ENCODE data around the gene EGFL8.
"Not testable (repeated sequence)": the region's sequence is repeated elsewhere in the genome, so short reads cannot be mapped to it uniquely, and the experiment has no call there.

EGFL8 gene

DNA sequence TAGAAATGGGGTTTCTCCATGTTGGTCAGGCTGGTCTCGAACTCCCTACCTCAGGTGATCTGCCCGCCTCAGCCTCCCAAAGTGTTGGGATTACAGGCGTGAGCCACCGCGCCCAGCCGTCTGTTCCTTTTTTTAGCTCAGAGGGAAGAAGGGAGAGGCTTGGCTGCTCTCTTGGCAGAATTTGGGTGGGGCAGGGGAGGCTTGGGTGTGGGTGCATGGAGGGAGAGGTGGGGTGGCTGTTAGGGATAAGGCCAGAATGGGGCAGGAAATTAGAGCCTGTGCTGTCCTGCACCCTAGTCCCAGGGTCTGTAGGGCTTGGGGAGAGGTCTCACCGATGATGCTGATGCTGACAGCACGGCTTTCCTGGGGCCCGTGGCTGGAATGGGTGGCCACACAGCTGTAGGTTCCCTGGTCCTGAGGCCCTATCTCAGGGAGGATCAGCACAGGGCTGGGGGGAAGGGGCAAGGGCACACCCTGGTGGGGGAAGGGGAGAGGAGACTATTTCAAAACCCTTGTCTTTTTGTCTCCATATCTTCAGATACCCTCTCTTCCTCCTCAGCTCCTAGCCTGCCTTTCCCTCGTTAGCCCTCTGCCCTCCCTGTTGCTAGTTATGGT is 17.6 kb downstream of the EGFL8 start:
- TF ChIP-seq YY1 (IDR thresholded peaks at IDR 0.05; ENCODE audit: insufficient read depth, insufficient read length), result no peak
- no peak for TF ChIP-seq SUZ12 (IDR thresholded peaks at IDR 0.05; ENCODE audit: extremely low read depth, insufficient read depth, insufficient read length)
- TF ChIP-seq ZNF274 (IDR thresholded peaks at IDR 0.05; ENCODE audit: low read depth, low read length), result no peak
- no peaks in the 10 kb centered on the region for H3K27me3 ChIP-seq (ENCODE audit: insufficient read depth, insufficient read length)
- H3K4me1 ChIP-seq (ENCODE audit: insufficient read depth, insufficient read length), result peaks cover 5% of the 10 kb centered on the region

DNA sequence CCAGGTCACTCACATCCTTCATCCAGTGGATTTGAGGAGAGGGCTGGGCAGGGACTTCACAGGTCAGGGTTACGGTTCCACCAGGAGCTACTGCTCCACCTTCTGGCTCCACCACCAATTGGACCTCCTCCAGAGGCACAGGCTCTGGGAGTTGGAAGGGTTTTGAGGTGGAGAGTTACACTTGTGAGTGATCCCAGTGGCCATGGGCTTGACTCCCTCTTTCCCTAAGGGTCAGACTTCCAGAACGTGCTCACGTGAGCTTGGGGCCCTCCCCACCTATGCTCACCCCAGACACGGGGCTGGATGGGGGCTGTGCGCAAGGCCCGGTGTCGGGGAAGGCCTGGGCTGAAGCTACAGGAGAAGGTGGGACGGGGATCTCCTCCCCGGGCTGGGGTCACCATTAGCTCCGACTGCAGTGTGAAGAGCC is 18.2 kb downstream of the EGFL8 start:
- Histone ChIP-seq H3K36me3 (ENCODE audit: insufficient read depth, insufficient read length, low read length) (peaks cover 48% of the 10 kb centered on the region), H3K27me3 (ENCODE audit: insufficient read depth, insufficient read length) (no peaks in the 10 kb centered on the region), H3K4me1 (ENCODE audit: insufficient read depth, insufficient read length) (peaks cover 5% of the 10 kb centered on the region), H3K4me3 (ENCODE audit: insufficient read length, low read depth) (no peak overlapping the region), H3K9ac (ENCODE audit: insufficient read length, low read depth) (no peak overlapping the region), H3K9me3 (ENCODE audit: insufficient read depth, low read length) (no peaks in the 10 kb centered on the region)
- DNase-seq (ENCODE audit: low read depth, low spot score), result no peak
- TF ChIP-seq ZNF274 (IDR thresholded peaks at IDR 0.05; ENCODE audit: low read depth, low read length), result no peak
- TF ChIP-seq YY1 (IDR thresholded peaks at IDR 0.05; ENCODE audit: insufficient read depth, insufficient read length), result no peak
- no peak for TF ChIP-seq SUZ12 (IDR thresholded peaks at IDR 0.05; ENCODE audit: extremely low read depth, insufficient read depth, insufficient read length)

More for the DNA sequence above, 17.6 kb downstream of the EGFL8 start:
- Histone ChIP-seq H3K9me3 (ENCODE audit: insufficient read depth, low read length) (no peaks in the 10 kb centered on the region), H3K36me3 (ENCODE audit: insufficient read depth, insufficient read length, low read length) (peaks cover 43% of the 10 kb centered on the region), H3K9ac (ENCODE audit: insufficient read length, low read depth) (no peak overlapping the region), H3K4me3 (ENCODE audit: insufficient read length, low read depth) (no peak overlapping the region)
- DNase-seq (ENCODE audit: low read depth, low spot score), result no peak

DNA sequence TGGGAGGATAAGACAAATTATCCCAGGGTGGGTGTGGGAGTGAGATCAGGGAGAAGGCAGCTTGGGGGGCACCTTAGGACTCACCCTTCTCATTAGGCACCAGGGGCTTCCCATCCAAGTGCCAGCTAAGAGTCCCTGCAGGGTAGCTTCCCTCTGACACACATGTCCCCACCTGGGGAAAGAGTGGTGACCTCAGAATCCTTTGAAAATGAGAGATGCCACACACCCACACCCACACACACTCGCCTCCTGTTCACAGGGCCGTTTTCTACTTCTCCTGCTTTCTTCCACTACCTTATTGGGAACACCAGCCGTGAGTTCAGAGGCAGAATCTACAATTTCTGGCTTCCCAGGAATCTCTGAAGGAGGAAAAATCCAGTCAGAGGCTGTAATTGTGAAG is 18.6 kb downstream of the EGFL8 start:
- Histone ChIP-seq H3K9ac (ENCODE audit: insufficient read length, low read depth) (no peak overlapping the region), H3K9me3 (ENCODE audit: insufficient read depth, low read length) (no peaks in the 10 kb centered on the region), H3K27me3 (ENCODE audit: insufficient read depth, insufficient read length) (no peaks in the 10 kb centered on the region), H3K4me3 (ENCODE audit: insufficient read length, low read depth) (no peak overlapping the region), H3K36me3 (ENCODE audit: insufficient read depth, insufficient read length, low read length) (peaks cover 53% of the 10 kb centered on the region), H3K4me1 (ENCODE audit: insufficient read depth, insufficient read length) (peaks cover 5% of the 10 kb centered on the region)
- TF ChIP-seq YY1 (IDR thresholded peaks at IDR 0.05; ENCODE audit: insufficient read depth, insufficient read length) (no peak), ZNF274 (IDR thresholded peaks at IDR 0.05; ENCODE audit: low read depth, low read length) (no peak)
- DNase-seq (ENCODE audit: low read depth, low spot score), result no peak

DNA sequence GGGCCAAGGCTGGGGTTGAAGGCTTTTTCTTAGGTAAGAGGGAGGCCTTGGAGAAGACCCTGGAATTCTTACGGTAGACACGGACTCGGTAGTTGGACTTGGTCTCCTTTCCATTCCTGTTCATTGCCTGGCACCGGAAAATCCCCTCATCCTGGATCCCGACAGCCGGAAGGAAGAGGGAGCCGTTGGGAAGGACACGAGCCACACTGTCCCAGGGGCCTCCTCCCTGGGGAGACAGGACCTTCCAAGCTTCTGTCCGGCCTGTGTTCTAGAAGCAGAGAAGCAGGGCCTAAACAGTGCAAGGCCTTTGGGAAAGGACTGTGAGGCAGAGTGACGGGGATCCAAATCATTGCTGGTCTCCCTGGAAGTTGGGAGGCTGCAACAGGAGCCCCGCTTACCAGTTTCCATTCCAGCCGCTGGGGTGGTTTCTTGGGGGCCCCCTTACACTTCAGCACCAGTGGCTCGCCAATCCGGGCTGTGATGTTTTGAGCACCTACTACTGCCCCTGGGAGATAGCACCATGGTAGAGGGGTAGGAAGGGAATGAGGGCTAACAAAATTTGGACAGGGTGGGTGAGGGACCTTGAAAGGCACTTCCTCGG is 19.2 kb downstream of the EGFL8 start:
- H3K9me3 ChIP-seq (ENCODE audit: insufficient read depth, low read length), result no peaks in the 10 kb centered on the region
- peaks cover 5% of the 10 kb centered on the region for H3K4me1 ChIP-seq (ENCODE audit: insufficient read depth, insufficient read length)
- no peak for TF ChIP-seq SUZ12 (IDR thresholded peaks at IDR 0.05; ENCODE audit: extremely low read depth, insufficient read depth, insufficient read length)
- TF ChIP-seq YY1 (IDR thresholded peaks at IDR 0.05; ENCODE audit: insufficient read depth, insufficient read length), result no peak
- no peak for TF ChIP-seq ZNF274 (IDR thresholded peaks at IDR 0.05; ENCODE audit: low read depth, low read length)
- H3K4me3 ChIP-seq (ENCODE audit: insufficient read length, low read depth), result no peak overlapping the region
- DNase-seq (ENCODE audit: low read depth, low spot score), result no peak
- H3K36me3 ChIP-seq (ENCODE audit: insufficient read depth, insufficient read length, low read length), result peaks cover 54% of the 10 kb centered on the region
- H3K9ac ChIP-seq (ENCODE audit: insufficient read length, low read depth), result no peak overlapping the region
- H3K27me3 ChIP-seq (ENCODE audit: insufficient read depth, insufficient read length), result no peaks in the 10 kb centered on the region

DNA sequence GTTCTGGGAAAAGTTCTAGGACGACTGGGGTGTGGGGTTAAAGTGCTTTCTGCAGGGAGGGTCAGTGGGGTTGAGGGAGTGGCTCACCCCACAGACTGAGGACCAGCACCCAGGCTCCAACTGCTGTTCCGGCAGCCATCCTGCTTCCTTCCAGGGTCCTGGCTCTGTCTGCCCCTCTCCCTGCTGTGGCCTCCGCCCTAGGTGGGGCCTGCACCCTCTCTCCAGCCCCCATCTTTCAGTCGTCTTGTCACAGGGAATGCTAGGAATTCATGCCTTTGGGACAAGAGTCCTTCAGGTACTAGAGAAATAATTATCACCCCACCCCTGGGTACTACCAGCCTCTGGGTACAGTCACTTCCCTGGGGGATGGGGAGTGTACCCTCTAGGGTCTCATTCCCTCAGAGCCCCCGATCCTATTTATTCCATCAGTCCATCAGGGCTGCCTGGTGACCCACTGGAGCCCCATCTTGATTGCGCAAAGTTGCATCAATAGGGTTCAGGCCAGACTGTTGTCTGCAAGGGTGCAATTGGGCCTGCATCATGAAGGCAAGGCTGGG is 19.8 kb downstream of the EGFL8 start, which contains the start of gene AGER:
AGER (minus strand) TSS at position 170 of the 557 bp plus-strand sequence; CDS start at position 139, 31 bp downstream.
- H3K4me3 ChIP-seq (ENCODE audit: insufficient read length, low read depth), result no peak within 1 kb of the TSS
- peaks cover 5% of the 10 kb centered on the region for H3K4me1 ChIP-seq (ENCODE audit: insufficient read depth, insufficient read length)
- no peaks in the 10 kb centered on the region for H3K9me3 ChIP-seq (ENCODE audit: insufficient read depth, low read length)
- no peaks in the 10 kb centered on the region for H3K27me3 ChIP-seq (ENCODE audit: insufficient read depth, insufficient read length)
- DNase-seq (ENCODE audit: low read depth, low spot score), result no peak
- TF ChIP-seq YY1 (IDR thresholded peaks at IDR 0.05; ENCODE audit: insufficient read depth, insufficient read length), result no peak
- TF ChIP-seq ZNF274 (IDR thresholded peaks at IDR 0.05; ENCODE audit: low read depth, low read length), result no peak
- no peak for TF ChIP-seq SUZ12 (IDR thresholded peaks at IDR 0.05; ENCODE audit: extremely low read depth, insufficient read depth, insufficient read length)
- no peak within 1 kb of the TSS for H3K9ac ChIP-seq (ENCODE audit: insufficient read length, low read depth)
- H3K36me3 ChIP-seq (ENCODE audit: insufficient read depth, insufficient read length, low read length), result peaks cover 54% of the 10 kb centered on the region

DNA sequence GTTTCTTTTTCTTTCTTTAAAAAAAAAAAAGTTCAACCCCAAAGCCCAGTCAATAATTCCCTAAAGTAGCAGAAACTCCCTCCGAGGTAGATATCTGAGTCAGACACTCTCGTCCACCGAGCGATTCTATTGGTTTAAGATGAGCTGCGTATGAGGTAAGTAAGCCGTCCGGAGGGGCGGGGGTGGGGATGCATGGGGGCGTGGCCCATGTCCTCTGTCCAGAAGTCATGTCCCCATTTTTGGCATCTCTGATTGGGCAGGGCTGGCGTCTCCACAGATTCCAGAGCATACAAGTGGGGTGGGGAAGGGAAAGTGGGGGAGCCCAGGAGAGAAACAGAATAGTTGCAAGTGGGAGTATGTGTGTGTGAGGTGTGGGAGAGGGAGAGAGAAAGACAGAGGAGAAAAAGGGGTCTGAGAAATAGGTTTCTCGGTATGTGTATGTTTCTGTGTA is 21.3 kb downstream of the EGFL8 start:
- H3K4me1 ChIP-seq (ENCODE audit: insufficient read depth, insufficient read length); DNase-seq (ENCODE audit: low read depth, low spot score); H3K27me3 ChIP-seq (ENCODE audit: insufficient read depth, insufficient read length); H3K4me3 ChIP-seq (ENCODE audit: insufficient read length, low read depth); H3K9ac ChIP-seq (ENCODE audit: insufficient read length, low read depth); H3K9me3 ChIP-seq (ENCODE audit: insufficient read depth, low read length): not testable (repeated sequence)
- peaks cover 47% of the 10 kb centered on the region for H3K36me3 ChIP-seq (ENCODE audit: insufficient read depth, insufficient read length, low read length)

DNA sequence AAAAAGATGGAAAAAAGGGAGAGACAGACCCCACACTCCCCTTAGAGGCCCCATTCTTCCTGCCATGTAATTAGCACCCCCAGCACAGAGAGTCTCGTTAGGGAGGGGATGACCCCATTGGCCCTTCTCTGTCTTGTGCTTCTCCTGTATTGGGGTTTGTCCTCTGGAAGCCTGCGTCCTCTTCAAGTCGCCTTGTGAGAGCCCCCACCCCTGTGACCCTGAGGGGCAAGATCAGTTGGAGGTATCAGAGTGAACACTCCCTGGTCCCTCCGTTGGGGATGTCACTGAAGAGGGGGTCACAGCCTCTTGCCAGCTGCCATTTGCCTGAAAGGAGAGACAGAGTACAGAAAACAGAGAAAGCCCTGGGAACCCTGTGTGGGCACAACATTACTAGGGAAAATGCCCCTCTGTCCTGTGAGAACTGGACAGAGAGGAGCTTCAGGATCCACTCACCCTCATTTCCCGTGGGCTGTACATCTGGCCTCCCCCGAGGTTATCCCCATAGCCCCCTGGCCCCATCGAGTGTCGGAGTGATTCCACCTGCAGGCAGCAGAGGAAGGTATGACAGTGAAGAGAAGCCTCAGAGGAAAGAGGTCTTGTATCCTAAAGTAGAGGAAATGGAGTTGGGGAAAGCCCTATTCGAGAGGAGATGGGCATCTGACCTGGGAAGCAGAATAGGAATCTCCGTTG is 21.9 kb downstream of the EGFL8 start:
- not testable (repeated sequence) for DNase-seq (ENCODE audit: low read depth, low spot score); H3K4me3 ChIP-seq (ENCODE audit: insufficient read length, low read depth); H3K27me3 ChIP-seq (ENCODE audit: insufficient read depth, insufficient read length); H3K9me3 ChIP-seq (ENCODE audit: insufficient read depth, low read length); H3K9ac ChIP-seq (ENCODE audit: insufficient read length, low read depth); H3K4me1 ChIP-seq (ENCODE audit: insufficient read depth, insufficient read length)
- H3K36me3 ChIP-seq (ENCODE audit: insufficient read depth, insufficient read length, low read length), result peaks cover 41% of the 10 kb centered on the region

Data from NT2/D1 (cell line).